ENCODE measurements around the gene CACNG3.

Gene CACNG3

DNA sequence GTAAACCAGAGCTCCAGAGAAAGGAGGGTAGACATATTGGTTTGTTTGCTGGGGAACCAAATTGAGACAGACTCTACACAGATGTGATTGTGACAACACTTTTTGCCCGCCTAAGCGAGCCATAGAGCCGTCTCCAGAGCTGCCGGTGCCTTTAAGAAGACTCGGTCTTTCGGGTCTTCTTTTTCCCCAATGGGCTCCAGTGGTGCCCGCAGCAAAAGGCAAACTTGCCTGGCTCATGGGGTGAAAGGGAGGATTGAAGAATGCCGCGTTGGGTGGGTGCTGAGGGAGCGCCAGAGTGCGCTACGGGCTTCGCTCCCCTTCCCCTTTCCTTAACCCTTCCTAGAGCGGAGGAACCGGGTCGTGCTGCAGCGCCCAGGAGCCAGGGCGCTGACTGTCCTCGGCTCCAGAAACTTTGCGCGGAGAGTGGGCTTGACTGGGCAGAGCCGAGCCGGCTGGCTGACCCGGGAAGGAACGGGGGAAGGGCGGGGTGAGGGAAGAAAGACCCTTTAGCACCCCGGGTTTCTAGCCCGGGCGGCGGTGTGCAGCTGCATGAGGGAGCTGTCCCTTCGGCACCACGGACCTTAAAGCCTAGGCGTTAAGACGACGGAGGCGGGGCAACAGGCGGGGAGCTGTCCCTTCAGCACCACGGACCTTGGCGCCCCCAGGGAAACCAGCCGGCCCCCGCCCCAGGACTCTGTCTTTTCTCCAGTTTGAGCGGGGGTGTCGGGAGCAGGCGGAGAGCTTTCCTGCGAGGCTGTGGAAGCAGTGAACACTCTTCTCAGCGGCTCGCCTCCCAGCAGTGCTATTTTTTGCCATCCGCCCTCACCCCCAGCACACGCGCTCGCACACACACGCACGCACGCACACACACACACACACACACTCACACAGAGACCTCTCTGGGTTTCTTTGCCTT, at the start of gene CACNG3:
CACNG3 (plus strand) TSS at position 880 of the 916 bp plus-strand sequence. CDS start 420 bp downstream, outside the sequence.
- Histone ChIP-seq H3K36me3 (no peaks in the 10 kb centered on the region), H3K4me2 (no peak within 1 kb of the TSS), H4K20me1 (peaks cover 0 to 4% (median 0%) of the 10 kb centered on the region in 11 experiments; a peak in 4 of 22 replicates), H3K9ac (no peak within 1 kb of the TSS), H3K9me3 (replicated peaks in 1 of 11) (no peaks in the 10 kb centered on the region), H3K4me3 (no peak within 1 kb of the TSS), H3K27ac (no peak within 1 kb of the TSS), H3K27me3 (no peaks in the 10 kb centered on the region), H3K4me1 (peaks cover 0 to 25% (median 14%) of the 10 kb centered on the region in 10 experiments; a peak in 14 of 20 replicates)
- TF ChIP-seq Cebpa-rat (IDR thresholded peaks at IDR 0.05), result no peak

DNA sequence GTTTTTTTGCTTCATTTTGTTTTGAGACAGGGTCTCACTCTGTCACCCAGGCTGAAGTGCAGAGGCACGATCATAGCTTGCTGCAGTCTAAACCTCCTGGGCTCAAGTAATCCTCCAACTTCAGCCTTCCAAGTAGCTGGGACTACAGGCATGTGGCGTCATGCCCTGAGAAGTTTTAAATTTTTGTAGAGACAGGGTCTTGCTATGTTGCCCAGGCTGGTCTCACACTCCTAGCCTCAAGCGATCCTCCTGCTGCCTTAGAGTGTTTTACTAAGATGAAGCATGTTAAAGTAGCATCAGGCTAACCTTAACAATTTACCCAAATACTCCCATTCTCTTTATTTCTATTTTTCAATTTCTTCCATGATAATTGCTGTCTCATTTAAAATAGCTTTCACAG, 49.2 kb upstream of the CACNG3 start:
- Histone ChIP-seq H3K4me3 (no peak overlapping the region), H3K36me3 (peaks cover 0 to 93% (median 4%) of the 10 kb centered on the region in 11 experiments; a peak in 11 of 22 replicates), H3K4me2 (no peak overlapping the region), H3K9ac (no peak overlapping the region), H4K20me1 (peaks cover 0 to 29% (median 0%) of the 10 kb centered on the region in 11 experiments; a peak in 4 of 22 replicates), H3K9me3 (replicated peaks in 1 of 11) (no peaks in the 10 kb centered on the region), H3K4me1 (peaks cover 8 to 23% (median 17%) of the 10 kb centered on the region in 10 experiments; a peak in 16 of 20 replicates), H3K27ac (no peak overlapping the region), H3K27me3 (no peaks in the 10 kb centered on the region)
- no peak for TF ChIP-seq Cebpa-rat (IDR thresholded peaks at IDR 0.05)

DNA sequence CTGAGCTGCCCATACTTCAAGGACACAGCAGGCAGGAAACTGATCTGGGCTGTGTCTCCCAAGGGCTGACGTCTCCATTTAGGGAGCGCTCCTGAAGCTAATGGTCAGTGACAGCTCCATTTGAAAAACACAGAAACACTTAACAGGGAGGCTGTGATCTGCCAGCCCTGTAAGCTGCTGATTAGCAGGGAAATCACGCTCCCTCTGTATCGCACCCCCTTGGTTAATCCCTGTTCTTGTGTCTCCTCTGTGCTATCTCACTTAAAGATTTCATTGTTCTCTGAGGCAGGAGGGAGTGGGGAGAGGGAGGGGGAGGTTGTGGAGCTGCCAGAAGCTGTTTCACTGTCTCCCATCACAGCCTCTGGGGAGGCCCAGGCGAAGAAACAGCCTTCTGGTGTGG, 47.4 kb upstream of the CACNG3 start:
- no peak overlapping the region for H3K27ac ChIP-seq
- H4K20me1 ChIP-seq, result peaks cover 0 to 14% (median 0%) of the 10 kb centered on the region in 11 experiments; a peak in 3 of 22 replicates
- no peak overlapping the region for H3K4me2 ChIP-seq
- no peaks in the 10 kb centered on the region for H3K27me3 ChIP-seq
- no peaks in the 10 kb centered on the region for H3K9me3 ChIP-seq (replicated peaks in 1 of 11)
- no peak overlapping the region for H3K4me3 ChIP-seq
- H3K36me3 ChIP-seq, result peaks cover 0 to 95% (median 0%) of the 10 kb centered on the region in 11 experiments; a peak in 11 of 22 replicates
- no peak overlapping the region for H3K9ac ChIP-seq
- TF ChIP-seq Cebpa-rat (IDR thresholded peaks at IDR 0.05), result no peak
- H3K4me1 ChIP-seq, result peaks cover 3 to 19% (median 10%) of the 10 kb centered on the region in 10 experiments; a peak in 16 of 20 replicates

DNA sequence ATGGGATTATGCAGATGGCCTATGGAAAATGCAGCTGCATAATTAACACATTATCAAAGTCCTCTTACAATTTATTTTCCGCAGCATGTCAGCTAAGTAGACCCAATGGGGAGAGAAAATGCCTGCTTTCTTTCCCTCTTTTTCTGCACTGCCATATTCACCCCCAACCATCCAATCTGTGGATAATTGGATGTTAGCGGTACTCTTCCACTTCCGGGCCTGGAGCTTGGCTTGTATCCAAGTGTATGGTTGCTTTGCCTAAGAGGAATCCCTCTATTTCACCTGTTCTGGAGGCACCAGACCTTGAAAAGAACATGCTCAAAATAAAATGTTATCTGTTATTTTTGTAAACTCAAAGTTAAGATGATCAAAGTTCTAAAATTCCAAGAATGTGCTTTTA, 41.1 kb upstream of the CACNG3 start:
- H3K27me3 ChIP-seq, result no peaks in the 10 kb centered on the region
- H3K4me1 ChIP-seq, result no peaks in the 10 kb centered on the region
- no peak overlapping the region for H3K4me3 ChIP-seq
- no peaks in the 10 kb centered on the region for H3K9me3 ChIP-seq (replicated peaks in 1 of 11)
- TF ChIP-seq Cebpa-rat (IDR thresholded peaks at IDR 0.05), result no peak
- H4K20me1 ChIP-seq, result no peaks in the 10 kb centered on the region
- H3K27ac ChIP-seq, result no peak overlapping the region
- H3K9ac ChIP-seq, result no peak overlapping the region
- no peak overlapping the region for H3K4me2 ChIP-seq
- peaks cover 0 to 95% (median 0%) of the 10 kb centered on the region in 11 experiments; a peak in 10 of 22 replicates for H3K36me3 ChIP-seq

- no peak overlapping the region for H3K27ac ChIP-seq
- no peak overlapping the region for H3K4me2 ChIP-seq
- no peaks in the 10 kb centered on the region for H3K27me3 ChIP-seq
- no peak overlapping the region for H3K4me3 ChIP-seq
- TF ChIP-seq Cebpa-rat (IDR thresholded peaks at IDR 0.05), result no peak
- H4K20me1 ChIP-seq, result no peaks in the 10 kb centered on the region
- H3K9ac ChIP-seq, result no peak overlapping the region
- H3K36me3 ChIP-seq, result peaks cover 0 to 98% (median 0%) of the 10 kb centered on the region in 11 experiments; a peak in 10 of 22 replicates
- no peaks in the 10 kb centered on the region for H3K9me3 ChIP-seq (replicated peaks in 1 of 11)
- no peaks in the 10 kb centered on the region for H3K4me1 ChIP-seq
These were observed 39.2 kb upstream of the CACNG3 start for GRCh38 chr16:24216961-24217360.

DNA sequence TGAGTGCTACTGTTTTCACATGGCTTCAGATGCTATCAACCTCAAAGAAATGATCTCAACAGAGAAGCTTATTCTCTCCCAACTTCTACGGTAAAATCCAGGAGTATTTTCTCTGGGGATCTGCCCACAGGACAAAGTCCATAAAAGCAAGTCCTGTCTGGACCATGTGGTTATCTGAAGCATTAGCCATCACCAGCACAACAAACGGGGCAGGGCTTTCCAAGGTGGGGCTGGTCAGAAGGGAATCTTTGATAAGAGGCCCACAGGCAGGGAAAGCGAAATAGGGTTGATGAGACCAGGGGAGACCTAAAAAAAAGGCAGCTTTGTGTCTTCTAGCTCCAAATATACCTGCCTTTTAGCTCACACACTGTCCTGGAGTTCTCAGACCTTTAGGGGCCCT, 38.7 kb upstream of the CACNG3 start:
- no peak overlapping the region for H3K9ac ChIP-seq
- peaks cover 0 to 98% (median 0%) of the 10 kb centered on the region in 11 experiments; a peak in 10 of 22 replicates for H3K36me3 ChIP-seq
- H3K27ac ChIP-seq, result no peak overlapping the region
- H3K4me1 ChIP-seq, result no peaks in the 10 kb centered on the region
- no peaks in the 10 kb centered on the region for H4K20me1 ChIP-seq
- no peaks in the 10 kb centered on the region for H3K9me3 ChIP-seq (replicated peaks in 1 of 11)
- no peak overlapping the region for H3K4me2 ChIP-seq
- TF ChIP-seq Cebpa-rat (IDR thresholded peaks at IDR 0.05), result no peak
- H3K27me3 ChIP-seq, result no peaks in the 10 kb centered on the region
- no peak overlapping the region for H3K4me3 ChIP-seq

DNA sequence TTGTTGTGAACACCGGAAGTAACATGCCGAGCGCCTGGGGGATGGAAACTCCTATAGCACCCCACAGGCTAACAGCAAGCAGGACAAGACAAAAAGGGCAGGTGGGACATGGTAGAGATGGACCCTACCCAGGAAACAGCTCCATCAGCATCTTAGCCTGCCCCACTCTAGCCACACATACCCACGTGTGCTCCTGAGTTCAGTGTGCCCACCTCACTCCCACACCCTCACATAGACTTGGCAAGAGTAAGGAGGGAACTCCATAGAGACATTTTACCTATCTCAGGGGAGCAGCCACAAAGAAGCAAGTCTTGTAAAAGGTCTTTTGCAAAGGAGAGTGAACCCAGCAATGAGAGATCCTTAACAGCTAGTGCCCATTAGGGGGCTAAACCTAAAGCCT, 37.8 kb upstream of the CACNG3 start:
- Histone ChIP-seq H3K9ac (no peak overlapping the region), H4K20me1 (no peaks in the 10 kb centered on the region), H3K4me2 (no peak overlapping the region), H3K4me3 (no peak overlapping the region), H3K9me3 (replicated peaks in 1 of 11) (no peaks in the 10 kb centered on the region), H3K36me3 (peaks cover 0 to 98% (median 0%) of the 10 kb centered on the region in 11 experiments; a peak in 10 of 22 replicates), H3K4me1 (no peaks in the 10 kb centered on the region), H3K27me3 (no peaks in the 10 kb centered on the region), H3K27ac (no peak overlapping the region)
- no peak for TF ChIP-seq Cebpa-rat (IDR thresholded peaks at IDR 0.05)

DNA sequence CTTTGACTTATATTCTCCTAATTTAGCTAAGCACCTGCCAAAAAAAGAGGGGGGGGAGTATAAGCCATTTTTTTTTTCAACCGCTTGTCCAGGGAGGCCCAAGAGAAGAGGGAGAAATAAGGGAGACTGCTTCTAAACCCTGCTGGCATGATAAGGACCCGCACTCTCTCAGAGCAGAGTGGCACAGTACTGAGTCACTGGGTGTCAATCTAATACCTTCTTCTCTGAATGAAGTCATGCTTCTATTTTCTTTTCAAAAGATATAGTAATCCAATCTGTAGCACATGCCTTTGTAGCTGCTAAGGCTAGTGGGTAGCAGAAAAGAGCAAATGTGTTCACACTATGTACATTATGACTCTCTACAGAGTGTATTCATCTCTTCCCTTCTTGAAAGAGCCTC, 34.9 kb upstream of the CACNG3 start:
- Histone ChIP-seq H3K27ac (no peak overlapping the region), H3K4me1 (no peaks in the 10 kb centered on the region), H3K4me3 (no peak overlapping the region), H3K9me3 (replicated peaks in 1 of 11) (no peaks in the 10 kb centered on the region), H3K27me3 (no peaks in the 10 kb centered on the region), H3K4me2 (no peak overlapping the region), H3K36me3 (peaks cover 0 to 69% (median 0%) of the 10 kb centered on the region in 11 experiments; a peak in 7 of 22 replicates), H4K20me1 (no peaks in the 10 kb centered on the region), H3K9ac (no peak overlapping the region)
- TF ChIP-seq Cebpa-rat (IDR thresholded peaks at IDR 0.05), result no peak

- Histone ChIP-seq H3K4me2 (no peak overlapping the region), H3K9ac (no peak overlapping the region), H3K27me3 (no peaks in the 10 kb centered on the region), H3K4me1 (no peaks in the 10 kb centered on the region), H3K36me3 (no peaks in the 10 kb centered on the region; a peak in 1 of 22 replicates), H3K4me3 (no peak overlapping the region), H3K9me3 (replicated peaks in 1 of 11) (no peaks in the 10 kb centered on the region), H3K27ac (no peak overlapping the region), H4K20me1 (no peaks in the 10 kb centered on the region)
- no peak for TF ChIP-seq Cebpa-rat (IDR thresholded peaks at IDR 0.05)
These were observed 27.6 kb upstream of the CACNG3 start for GRCh38 chr16:24228514-24228913.
